GM19193 (cell line): ENCODE measurements around the gene ADGRG3.

Experiments
- POLR2A ChIP-seq: IDR thresholded peaks from 4 replicates; pipeline ENCODE4 v1.6.1; 2011; ENCODE audit not compliant: insufficient read depth, insufficient read length; ENCODE audit errors: extremely low read depth

Gene ADGRG3

DNA sequence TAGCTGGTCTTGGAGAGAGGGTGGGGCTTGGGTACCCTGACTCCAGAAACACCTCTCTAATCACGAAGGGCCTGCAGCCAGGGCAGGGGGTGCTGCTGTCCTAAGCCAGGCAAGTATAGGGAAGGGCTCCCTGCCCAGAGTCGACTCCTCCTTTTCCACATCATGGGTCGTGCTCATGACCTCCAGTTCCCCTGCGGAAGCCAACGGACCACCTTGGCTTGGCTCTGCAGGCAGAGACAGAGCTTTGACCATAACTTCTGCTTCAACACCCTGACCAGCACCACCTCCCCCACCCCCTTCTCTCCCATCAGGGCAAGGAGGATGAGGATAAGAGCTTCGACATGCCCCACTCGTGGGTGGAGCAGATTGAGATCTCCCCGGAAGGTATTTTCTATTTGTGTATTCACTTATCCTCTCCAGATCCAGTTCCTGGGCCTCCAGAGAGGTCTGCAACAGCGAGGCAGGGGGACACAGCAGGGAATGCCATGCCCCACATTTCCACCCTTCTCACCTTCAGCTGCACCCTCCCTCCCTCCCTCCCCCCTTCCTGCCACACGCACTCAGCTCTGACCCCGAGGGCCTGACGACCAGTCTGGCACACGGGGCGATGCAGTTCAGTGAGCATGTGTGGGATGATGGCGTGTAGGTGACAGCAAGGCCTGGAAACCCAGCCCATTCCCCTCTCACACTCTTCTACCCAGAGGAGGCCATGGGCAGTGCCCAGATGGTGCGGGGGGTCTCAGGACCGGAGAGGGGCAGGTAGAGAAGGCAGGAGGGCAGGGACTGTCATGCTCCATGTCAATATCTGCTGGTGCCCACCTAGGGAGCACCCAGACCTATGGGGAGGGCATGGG is 53.5 kb downstream of the ADGRG3 start:
- TF ChIP-seq POLR2A, result no peak

DNA sequence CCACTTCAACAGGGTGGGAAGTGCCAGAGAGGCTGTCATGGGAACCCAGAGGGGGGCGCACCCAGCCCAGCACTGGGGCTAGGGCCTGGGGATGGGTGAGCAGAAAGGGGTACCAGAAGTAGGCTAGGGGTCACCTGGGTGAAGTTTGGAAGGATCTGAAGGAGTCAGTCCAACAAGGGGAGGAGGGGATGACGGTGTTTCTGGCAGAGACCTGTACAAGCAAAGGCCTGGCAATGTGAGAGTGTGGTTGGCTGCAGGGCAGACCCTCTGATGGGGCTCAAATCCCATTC is 54.0 kb downstream of the ADGRG3 start:
- TF ChIP-seq POLR2A, result no peak

DNA sequence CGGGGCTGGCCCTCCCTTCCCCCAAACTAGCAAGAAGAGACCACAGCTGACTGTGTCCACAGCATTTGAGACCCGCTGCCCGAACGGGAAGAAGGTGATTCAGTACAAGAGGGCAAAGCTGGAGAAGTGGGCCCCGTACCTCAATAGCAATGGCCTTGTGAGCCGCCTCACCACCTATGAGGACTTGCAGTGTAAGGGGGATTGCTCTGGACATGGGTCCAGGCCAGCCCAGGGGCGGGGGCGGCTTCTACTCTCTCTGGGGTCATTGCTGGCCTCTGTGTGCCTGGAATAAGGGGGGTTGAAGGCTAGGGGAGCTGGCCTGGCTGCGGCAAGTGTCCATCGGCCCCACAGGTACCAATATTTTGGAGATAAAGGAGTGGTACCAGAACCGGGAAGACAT is 54.5 kb downstream of the ADGRG3 start:
- TF ChIP-seq POLR2A, result no peak

DNA sequence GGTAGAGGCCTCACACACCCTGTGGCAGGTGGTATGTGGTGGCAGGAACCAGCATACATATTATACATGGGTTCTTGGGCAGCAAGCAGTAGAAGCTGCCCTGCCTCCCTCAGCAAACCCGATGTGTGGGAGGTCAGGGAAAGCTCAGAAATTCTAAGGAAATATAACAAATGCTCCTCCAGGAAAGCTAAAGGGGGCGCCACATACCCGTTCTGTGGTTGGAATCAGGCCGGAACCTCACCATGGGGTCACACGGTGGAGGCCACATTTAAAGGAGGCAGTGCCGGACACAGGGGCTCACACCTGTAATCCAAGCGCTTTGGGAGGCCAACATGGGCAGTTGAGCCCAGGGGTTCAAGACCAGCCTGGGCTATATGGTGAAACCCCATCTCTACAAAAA is 55.1 kb downstream of the ADGRG3 start:
- TF ChIP-seq POLR2A, result no peak

DNA sequence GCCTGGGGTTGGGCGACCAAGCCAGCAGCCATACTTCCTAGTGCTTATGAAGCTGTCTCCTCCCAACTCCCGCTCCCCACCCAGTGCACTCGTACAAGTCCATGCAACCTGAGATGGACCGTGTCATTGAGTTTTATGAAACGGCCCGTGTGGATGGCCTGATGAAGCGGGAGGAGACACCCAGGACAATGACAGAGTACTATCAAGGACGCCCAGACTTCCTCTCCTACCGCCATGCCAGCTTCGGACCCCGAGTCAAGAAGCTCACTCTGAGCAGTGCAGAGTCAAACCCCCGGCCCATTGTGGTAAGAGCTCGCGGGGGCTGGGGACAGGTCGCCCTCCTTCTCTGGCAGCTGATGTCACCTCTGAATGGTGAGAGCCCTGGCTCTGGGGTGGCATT is 56.4 kb downstream of the ADGRG3 start:
- TF ChIP-seq POLR2A, result no peak

DNA sequence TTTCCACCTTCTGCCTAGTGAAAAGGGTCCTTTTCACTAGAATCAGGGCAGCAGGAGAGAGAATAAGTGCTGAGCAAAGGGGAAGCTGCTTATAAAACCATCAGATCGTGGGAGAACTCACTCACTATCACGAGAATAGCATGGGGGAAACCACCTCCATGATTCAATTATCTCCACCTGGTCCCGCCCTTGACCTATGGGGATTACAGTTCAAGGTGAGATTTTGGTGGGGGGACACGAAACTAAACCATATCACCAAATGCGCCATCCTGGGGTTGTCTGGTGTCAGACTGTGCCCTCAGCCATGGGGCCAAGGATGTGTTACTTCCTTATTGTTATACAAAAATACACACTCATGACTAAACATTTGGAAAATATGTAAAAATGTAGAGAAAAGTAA is 57.0 kb downstream of the ADGRG3 start:
- no peak for TF ChIP-seq POLR2A

DNA sequence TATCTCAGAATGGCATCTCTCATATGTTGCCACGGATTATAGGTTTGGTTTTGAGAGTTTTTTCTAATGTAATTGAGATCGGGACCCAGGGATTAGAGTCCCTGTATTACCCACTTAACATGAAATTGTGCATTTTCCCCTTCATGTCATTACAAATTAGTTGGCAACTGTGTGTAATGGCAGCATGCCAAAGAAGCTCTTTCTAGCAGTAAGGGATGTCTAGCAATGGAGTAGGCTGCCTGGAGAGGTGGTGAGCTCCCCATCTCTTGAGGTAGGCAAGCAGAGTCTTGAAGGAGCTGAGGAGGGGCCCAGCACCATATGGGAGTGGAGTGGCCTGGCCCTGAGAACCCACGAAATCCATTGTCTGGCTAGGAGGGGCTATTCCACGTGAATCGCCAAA is 57.4 kb downstream of the ADGRG3 start:
- TF ChIP-seq POLR2A, result no peak

DNA sequence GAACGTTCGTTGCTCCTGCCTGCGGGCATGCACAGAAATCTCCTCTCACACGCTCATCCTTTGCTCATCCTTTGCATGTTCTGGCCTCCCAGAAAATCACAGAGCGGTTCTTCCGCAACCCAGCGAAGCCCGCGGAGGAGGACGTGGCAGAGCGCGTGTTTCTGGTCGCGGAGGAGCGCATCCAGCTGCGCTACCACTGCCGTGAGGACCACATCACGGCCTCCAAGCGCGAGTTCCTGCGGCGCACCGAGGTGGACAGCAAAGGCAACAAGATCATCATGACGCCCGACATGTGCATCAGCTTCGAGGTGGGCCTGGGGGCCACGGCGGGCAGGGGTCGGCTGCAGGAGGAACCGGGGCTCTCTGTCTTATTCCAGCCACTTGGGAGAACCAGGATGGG is 57.9 kb downstream of the ADGRG3 start:
- TF ChIP-seq POLR2A, result no peak

DNA sequence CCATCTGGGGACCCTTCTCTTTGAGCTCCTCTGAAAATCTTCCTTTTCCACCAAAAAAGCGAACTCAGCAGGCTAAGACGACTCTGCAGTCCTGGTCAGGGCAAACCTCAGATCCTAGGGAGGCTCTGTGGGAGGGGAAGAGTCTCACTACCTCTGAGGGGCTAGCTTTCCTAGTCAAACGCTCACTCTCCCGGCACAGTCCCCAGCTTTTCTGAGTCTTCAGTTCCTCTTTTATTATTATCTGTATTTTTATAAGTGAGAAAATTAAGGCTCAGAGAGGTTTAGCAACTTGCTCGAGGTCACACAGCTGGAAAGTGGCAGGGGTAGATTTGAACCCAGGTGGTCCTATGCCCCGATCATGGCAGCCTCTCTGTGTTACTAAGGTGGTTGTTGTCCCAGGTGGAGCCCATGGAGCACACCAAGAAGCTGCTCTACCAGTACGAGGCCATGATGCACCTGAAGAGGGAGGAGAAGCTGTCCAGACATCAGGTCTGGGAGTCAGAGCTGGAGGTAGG is 58.4 kb downstream of the ADGRG3 start:
- no peak for TF ChIP-seq POLR2A

DNA sequence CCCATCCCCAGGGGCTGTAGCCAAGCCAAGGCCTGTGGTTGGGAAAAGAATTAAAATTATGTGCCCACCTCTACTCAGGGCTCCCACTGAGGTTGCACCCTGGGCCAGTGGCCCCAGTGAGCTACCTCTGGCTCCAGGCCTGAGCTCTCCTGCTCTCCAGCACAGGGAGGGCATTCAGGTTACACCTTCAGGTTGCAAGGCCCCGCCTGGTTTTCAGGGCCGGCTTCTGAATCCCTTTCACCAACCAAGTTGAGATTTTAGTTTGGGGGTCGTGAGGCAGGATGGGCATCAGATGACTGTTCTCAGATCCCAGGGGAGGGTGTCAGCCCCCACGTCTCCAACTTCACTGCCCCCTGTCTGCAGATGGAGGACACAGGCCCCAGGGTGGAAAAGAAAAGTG is 59.5 kb downstream of the ADGRG3 start:
- TF ChIP-seq POLR2A, result no peak

DNA sequence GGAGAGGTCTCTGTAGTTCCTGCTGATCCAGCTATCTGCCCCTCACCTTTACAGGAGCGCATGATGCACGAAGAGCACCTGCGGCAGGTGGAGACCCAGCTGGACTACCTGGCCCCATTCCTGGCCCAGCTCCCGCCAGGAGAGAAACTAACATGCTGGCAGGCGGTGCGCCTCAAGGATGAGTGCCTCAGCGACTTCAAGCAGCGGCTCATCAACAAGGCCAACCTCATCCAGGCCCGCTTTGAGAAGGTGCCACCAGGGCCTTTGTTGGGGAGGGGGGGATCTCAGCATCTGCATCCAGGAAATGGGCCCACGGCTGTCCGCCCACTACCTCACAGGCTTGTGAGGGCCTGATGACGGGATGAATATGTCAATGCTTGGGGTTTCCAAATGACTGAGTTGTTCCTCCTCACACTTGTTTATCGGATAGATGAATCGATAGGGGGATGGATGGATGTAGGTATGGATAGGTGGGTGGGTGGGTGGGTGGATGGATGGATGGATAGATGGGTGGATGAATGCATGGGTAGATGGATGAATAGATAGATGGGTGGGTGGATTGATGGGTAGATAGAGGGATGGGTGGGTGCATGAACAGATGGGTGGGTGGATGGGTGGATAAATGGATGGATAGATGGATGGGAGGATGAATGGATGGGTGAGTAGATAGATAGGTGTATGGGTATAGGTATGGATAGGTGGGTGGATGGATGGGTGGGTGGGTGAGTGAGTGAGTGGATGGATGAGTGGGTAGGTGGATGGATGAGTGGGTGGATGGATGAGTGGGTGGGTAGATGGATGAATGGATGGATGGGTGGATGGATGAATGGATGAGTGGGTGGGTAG is 60.5 kb downstream of the ADGRG3 start:
- no peak for TF ChIP-seq POLR2A

DNA sequence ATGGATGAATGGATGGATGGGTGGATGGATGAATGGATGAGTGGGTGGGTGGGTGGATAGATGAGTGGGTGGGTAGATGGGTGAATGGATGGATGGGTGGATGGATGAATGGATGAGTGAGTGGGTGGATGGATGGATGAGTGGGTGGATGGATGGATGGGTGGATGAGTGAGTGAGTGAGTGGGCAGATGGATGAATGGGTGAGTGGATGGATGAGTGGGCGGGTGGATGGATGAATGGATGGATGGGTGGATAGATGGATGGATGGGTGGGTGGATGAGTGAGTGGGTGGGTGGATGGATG is 61.0 kb downstream of the ADGRG3 start:
- no peak for TF ChIP-seq POLR2A

DNA sequence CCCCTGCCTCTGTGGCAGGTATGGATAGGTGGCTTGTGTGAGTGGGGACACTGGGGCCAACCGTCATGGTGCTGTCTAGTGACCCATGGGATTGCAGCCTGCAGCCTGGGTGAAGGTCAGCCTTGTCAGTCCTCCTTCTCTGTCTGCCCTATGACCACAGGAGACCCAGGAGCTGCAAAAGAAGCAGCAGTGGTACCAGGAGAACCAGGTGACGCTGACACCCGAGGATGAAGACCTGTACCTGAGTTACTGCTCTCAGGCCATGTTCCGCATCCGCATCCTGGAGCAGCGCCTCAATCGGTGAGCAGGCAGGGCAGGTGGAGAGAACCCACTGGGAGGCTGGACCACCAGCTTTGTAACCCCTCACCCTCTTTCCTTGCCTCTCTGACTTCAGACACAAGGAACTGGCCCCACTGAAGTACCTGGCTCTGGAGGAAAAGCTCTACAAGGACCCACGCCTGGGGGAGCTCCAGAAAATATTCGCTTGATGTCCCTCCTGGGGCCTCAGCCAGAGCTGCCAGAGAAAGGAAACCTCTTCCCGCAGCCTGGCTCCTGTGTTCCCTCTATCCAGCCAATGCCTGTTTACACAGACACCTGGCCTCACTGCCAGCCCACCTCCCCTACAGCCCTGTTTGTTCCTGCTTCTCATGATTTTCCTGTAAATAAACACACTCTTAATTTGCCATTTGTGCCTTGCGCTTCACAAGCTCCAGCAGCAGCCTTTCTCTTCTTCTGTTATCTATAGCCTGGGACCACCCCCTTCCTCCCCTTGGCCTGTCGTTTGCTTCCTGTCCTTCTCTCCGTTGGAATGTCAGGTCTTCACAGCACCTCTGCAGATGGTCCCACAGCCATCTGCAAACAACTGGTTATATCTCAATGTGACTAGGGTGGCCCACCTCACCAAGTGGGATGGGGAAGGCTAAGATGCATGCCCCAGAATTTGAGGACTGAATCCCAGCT is 62.9 kb downstream of the ADGRG3 start:
- TF ChIP-seq POLR2A, result no peak

DNA sequence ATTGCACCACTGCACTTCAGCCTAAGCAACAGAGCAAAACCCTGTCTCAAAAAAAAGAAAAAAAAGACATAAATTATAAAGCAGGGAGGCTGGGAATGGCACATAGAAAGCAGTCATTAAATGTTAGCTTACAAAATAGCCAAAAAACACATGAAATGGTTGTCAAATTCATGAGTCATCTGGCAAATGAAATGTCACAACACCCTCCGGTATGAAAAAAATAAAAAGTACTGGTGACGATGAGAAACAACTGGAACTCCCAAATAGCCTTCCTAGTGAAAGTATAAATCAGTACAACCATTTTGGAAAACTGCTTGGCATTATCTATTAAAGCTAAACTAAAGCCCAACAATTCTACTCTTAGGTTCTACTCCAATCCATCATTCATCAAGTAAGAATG is 63.9 kb downstream of the ADGRG3 start:
- TF ChIP-seq POLR2A, result no peak

DNA sequence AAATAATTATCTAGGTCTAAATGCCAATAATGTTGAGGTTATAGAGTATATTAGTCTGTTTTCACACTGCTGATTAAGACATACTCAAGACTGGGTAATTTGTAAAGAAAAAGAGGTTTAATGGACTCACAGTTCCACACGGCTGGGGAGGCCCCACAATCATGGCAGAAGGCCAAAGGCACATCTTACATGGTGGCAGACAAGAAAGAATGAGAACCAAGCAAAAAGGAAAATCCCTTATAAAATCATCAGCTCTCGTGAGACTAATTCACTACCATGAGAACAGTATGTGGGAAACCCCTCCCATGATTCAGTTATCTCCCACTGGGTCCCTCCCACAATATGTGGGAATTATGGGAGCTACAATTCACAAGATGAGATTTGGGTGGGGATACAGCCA is 64.6 kb downstream of the ADGRG3 start:
- no peak for TF ChIP-seq POLR2A

DNA sequence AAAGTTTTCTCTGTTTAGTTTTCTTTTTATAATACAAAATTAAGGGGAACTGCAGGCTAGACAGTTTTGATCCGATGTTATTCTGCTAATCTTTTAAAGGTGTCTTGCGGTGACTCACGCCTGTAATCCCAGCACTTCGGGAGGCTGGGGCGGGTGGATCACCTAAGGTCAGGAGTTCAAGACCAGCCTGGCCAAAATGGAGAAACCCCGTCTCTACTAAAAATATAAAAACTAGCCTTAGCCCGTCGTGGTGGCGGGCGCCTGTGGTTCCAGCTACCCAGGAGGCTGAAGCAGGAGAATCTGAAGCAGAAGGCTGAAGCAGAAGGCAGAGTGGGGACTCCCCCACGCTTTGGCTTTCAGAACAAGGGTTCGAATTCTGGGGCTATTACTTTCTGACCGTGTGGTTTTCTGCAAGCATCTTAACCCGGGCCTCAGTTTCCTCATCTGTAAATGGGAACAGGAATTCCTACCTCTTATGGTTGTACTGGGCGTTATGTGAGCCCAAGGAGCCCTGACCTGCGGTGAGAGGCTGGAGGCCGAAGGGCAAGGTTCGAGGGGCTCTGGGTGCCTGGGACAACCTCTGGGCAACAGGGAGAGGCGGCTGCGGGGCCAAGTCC is 66.3 kb downstream of the ADGRG3 start:
- no peak for TF ChIP-seq POLR2A
